Cardiac fibroblast (primary cell): ENCODE data around the gene MAP3K6.
A peak's percentile ranks its signal among the peaks of the same experiment; 100 is the strongest.

Source experiments
- DNase-seq, 2 donors: peaks; one replicate each; pipeline versions ENCODE4 v3.0.0 to v3.0.0-alpha.2; 2010; ENCODE audit warnings: low read depth in 2 of 2
- H3K4me3 ChIP-seq, 2 donors: replicated peaks in 1 of 2; 1 replicate in 1 of 2; 2 replicates in 1 of 2; pipeline ENCODE4 v1.5.1; 2011; ENCODE audit warnings: low read depth in 2 of 2, low read length in 2 of 2, mild to moderate bottlenecking in 2 of 2, moderate library complexity in 1 of 2
- TF ChIP-seq, protein P1 (sequence below): IDR thresholded peaks from one replicate; pipeline ENCODE4 v1.5.1; 2011; ENCODE audit warnings: low read depth, mild to moderate bottlenecking, low read length, inconsistent platforms

MAP3K6 gene

DNA sequence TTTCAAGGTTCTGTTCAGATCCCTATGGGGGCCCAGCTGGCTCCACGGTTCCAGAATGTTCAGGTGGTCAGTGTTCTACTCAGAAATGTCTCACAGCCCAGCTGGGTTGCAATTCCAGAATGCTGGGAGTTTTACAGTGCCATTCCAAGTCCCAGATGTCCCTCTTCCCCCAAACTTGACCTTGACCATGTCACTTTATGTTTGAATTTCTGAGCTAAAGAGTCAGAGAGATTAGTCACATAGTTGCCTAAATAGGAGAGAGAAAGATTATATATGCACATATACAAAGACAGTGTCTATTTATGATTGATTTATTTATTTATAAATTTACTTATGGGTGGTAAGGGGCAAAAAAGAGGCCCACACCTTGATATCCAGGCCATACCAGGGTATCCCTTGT is 28.2 kb upstream of the MAP3K6 start:
- H3K4me3 ChIP-seq = no peak overlapping the region
- no peak for DNase-seq
- TF ChIP-seq, protein P1, sequence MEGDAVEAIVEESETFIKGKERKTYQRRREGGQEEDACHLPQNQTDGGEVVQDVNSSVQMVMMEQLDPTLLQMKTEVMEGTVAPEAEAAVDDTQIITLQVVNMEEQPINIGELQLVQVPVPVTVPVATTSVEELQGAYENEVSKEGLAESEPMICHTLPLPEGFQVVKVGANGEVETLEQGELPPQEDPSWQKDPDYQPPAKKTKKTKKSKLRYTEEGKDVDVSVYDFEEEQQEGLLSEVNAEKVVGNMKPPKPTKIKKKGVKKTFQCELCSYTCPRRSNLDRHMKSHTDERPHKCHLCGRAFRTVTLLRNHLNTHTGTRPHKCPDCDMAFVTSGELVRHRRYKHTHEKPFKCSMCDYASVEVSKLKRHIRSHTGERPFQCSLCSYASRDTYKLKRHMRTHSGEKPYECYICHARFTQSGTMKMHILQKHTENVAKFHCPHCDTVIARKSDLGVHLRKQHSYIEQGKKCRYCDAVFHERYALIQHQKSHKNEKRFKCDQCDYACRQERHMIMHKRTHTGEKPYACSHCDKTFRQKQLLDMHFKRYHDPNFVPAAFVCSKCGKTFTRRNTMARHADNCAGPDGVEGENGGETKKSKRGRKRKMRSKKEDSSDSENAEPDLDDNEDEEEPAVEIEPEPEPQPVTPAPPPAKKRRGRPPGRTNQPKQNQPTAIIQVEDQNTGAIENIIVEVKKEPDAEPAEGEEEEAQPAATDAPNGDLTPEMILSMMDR = no peak

DNA sequence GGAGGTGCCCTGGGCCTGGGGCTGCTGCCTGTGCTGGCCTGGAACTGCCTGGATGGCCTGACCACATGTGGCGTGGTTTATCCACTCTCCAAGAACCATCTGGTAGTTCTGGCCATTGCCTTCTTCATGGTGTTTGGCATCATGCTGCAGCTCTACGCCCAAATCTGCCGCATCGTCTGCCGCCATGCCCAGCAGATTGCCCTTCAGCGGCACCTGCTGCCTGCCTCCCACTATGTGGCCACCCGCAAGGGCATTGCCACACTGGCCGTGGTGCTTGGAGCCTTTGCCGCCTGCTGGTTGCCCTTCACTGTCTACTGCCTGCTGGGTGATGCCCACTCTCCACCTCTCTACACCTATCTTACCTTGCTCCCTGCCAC is 27.5 kb upstream of the MAP3K6 start:
- no peak overlapping the region for H3K4me3 ChIP-seq
- DNase-seq = no peak
- TF ChIP-seq, protein P1 = no peak

DNA sequence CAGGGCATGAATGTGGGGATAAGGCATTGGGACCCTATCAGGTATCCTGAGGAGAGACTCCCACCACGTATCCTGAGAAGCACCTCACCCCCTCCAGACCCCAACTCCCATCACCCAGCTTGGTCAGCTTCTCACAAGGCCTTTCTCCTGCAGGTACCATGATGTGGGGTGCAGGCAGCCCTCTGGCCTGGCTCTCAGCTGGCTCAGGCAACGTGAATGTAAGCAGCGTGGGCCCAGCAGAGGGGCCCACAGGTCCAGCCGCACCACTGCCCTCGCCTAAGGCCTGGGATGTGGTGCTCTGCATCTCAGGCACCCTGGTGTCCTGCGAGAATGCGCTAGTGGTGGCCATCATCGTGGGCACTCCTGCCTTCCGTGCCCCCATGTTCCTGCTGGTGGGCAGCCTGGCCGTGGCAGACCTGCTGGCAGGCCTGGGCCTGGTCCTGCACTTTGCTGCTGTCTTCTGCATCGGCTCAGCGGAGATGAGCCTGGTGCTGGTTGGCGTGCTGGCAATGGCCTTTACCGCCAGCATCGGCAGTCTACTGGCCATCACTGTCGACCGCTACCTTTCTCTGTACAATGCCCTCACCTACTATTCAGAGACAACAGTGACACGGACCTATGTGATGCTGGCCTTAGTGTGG is 27.0 kb upstream of the MAP3K6 start:
- DNase-seq = no peak
- H3K4me3 ChIP-seq = no peak overlapping the region
- TF ChIP-seq, protein P1 = no peak

DNA sequence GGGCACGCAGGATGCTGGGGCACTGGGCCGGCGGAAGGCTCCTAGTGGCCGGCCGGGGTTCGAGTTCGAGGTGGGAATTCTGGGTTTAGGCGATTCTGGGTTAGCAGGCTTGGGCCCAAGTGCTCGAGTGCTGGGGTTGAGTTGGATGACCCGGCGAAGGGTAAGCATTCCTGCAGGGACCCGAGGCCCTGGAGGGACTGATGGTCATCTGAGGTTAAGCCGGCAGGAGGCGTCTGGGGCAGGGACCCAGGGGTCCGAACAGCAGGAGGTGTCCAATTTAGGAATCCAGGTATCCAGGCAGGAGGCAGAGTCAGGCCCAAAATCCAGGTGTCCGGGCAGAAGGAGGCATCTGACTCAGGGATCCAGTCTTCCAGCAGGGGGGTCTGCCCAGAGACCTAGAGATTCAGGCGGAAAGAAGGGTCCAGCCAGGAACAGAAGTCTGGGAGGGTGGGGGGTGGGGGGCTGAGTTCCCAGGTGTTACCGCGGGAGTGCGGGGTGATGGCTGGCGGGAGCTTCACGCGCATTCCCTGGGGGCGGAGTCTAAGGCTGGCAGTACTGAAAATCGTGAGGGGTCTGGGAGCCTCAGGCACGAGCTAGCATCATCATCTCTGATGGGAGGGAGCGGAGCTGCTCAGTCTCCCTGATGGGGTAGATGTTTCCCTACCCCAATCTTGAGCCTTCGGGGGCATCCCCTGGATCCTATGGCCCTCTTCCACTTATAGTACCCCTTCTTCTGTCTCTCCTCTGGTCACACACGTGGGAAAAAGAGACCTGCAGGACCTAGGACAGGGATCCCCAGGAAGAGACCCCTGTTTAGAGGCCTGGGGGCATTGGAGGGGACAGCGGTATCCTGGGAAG is 26.2 kb upstream of the MAP3K6 start:
- H3K4me3 ChIP-seq = peak overlapping the region; percentile 67 to 70
- no peak for DNase-seq
- TF ChIP-seq, protein P1 = peak; percentile 35

DNA sequence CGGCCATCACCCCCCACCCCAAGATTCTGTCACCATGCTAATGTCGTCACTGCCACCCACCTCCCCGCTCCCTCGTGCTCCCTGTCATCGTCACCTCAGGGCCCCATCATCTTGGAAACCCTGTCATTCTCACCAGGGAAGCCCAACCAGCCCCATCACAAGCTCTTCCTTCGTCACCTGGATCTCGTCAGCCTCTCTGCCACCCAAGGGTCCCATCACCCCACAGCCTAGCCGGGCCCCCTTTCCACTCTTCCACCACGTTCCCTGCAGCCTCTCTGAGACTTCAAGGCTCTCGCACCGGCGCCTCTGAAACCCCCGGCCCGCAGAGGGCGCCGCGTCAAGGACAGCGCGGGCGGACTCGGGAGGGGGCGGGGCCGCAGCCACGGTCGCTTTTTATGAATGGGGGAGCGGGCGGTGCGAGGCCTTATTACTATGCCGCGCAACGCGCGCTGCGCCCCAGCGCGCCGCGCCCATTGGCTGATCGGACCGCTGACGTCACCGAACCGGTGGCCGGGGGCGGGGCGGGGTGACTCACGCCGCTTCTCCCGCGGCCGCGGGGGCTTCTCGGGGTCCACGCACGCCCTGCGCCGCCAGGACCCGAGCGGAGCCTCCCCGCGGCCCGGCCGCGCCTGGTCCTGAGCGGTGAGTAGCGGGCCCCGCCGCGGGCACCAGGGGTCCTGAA is 25.5 kb upstream of the MAP3K6 start, which contains the start of gene GPR3:
GPR3 (plus strand) TSS at position 527 of the 682 bp plus-strand sequence. CDS start 1,177 bp downstream, outside the sequence.
- TF ChIP-seq, protein P1 = peak; percentile 48

DNA sequence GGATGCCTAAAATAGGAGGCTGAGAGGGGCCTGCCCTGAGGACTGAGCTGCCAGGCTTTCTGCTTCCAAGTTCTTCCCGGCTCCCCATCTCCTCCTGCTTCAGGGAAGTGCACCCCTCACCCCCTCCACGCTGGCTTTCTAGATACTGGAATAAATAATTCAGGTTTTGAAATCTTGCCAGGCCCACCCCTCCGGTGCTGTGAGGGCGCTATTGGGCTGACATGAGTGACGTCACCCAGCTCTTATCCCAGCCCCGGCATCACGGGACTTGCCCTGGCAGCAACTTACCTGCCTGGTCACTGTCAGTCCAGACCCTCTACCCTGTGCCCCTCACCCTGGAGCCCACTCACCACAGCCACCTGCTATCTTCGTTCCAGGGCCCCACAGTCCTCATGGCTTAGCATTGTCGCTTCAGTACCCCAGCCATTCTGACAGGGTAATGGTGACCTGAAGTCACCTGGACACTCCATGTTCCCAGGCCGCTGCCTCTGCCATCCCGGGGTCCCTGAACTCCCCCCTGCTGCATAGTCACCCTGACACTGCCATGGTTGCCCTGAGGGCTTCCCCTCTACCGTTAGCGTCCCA is 24.8 kb upstream of the MAP3K6 start:
- peak; percentile 51 to 71 for DNase-seq
- TF ChIP-seq, protein P1 = peak; percentile 9
- peak overlapping the region in 1 of 2 donors; percentile 70 for H3K4me3 ChIP-seq

More for the DNA sequence above, 25.5 kb upstream of the MAP3K6 start, which contains the start of gene GPR3:
- peak within 1 kb of the TSS; percentile 67 to 70 for H3K4me3 ChIP-seq
- peak; percentile 90 to 93 for DNase-seq
